Measurements from ENCODE around the gene EML6. TPM values are rescaled to one million over a fixed set of nuclear protein-coding genes. Genes with fewer than 3 reads are reported as not detected.

EML6 gene
- total RNA-seq, 1 experiment from 2014 or later, result 1.5 TPM

DNA sequence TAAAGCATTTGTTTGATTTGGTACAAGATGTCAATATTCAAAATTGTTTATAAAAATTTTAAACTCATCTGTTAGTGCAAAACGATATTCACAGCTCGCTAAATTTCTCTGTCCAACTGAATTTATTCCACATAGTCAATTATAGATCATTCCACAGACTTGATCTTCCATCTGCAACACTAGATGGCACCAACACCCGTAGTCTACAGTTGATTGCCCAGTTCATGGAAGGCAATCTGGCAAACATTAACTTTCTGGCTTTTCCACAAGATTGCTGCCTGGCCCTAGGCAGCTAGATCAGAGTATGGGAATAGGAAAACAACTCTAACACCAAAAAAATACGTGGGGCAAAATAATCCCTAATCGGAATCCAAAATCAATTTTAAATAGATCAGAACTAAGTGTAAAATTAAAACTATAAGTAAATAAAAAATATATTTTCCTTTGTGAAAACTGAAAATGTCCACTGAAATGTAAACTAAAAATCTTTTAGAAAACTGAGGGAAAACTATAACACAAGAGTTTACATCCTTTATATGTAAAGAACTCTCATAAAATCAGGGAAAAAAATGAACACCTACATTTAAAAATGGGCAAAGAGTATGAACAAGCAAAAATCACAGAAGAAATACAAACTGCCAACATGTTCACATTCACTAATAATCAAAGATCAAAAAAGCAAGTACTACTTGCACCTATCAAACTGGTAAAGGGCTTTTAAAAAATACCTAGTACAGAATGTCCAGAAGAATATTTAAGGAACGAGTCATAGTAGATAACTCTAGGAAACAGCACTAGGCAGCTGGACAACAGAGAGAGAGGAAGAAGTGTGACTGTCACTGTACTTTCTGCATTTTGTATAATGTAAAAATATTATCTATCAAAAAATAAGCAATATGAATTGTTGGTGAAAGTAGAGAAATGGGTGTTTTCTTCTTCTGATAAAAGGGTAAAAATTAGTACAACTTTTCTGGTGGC is 291.8 kb downstream of the EML6 start:
- Mint-ChIP-seq H3K27me3 (ENCODE audit: low read depth) (no peaks in the 10 kb centered on the region), H3K4me1 (peaks cover 51 to 66% of the 10 kb centered on the region in 2 experiments), H3K4me3 (no peak overlapping the region), H3K36me3 (ENCODE audit: insufficient read depth in 1 of 3, low read depth in 3 of 3) (peaks cover 0 to 11% (median 7%) of the 10 kb centered on the region in 3 experiments; a peak in 5 of 7 replicates), H3K9me3 (no peaks in the 10 kb centered on the region), H3K27ac (peak overlapping the region in 1 of 3 experiments; percentile 46; a peak in 2 of 7 replicates)
- Histone ChIP-seq H3K27ac (ENCODE audit: insufficient read length, low read depth, low read length) (no peak overlapping the region), H3K18ac (ENCODE audit: insufficient read length, low read depth, low read length) (no peak overlapping the region), H4K5ac (ENCODE audit: insufficient read length, low read depth, low read length) (no peak overlapping the region), H3K23ac (ENCODE audit: insufficient read length, low read depth, low read length) (no peak overlapping the region), H2BK5ac (ENCODE audit: insufficient read length, low read length) (no peak overlapping the region), H2BK20ac (ENCODE audit: low read depth, low read length, poor library complexity, severe bottlenecking) (no peak overlapping the region), H4K20me1 (ENCODE audit: control insufficient read depth, insufficient read depth, insufficient read length) (no peaks in the 10 kb centered on the region), H2AK5ac (ENCODE audit: insufficient read length, low read length) (no peak overlapping the region), H2BK12ac (ENCODE audit: insufficient read length, low read depth, low read length) (no peak overlapping the region), H3K23me2 (ENCODE audit: insufficient read length, low read depth, low read length, poor library complexity, severe bottlenecking) (no peaks in the 10 kb centered on the region), H3K4me1 (ENCODE audit: insufficient read depth, low read length) (peaks cover 5% of the 10 kb centered on the region; the same call in 1 of the 2 replicates), H3K14ac (ENCODE audit: insufficient read depth, low read length) (no peak overlapping the region), H3K79me2 (ENCODE audit: insufficient read depth, low read length) (peaks cover 39% of the 10 kb centered on the region; the same call in 1 of the 2 replicates), H3K79me1 (ENCODE audit: insufficient read depth, low read depth, low read length, poor library complexity, severe bottlenecking) (peaks cover 2% of the 10 kb centered on the region), H4K91ac (ENCODE audit: insufficient read length, low read depth, low read length) (no peak overlapping the region), H3K9ac (ENCODE audit: extremely low read depth, insufficient read length, low read length) (no peak overlapping the region), H3K4me2 (ENCODE audit: insufficient read depth, insufficient read length, low read length) (no peak overlapping the region), H3K27me3 (ENCODE audit: insufficient read depth, low read length) (no peaks in the 10 kb centered on the region), H2BK120ac (ENCODE audit: low read depth, low read length, poor library complexity, severe bottlenecking) (no peak overlapping the region), H2BK15ac (ENCODE audit: low read depth, low read length) (no peak overlapping the region), H3K4ac (ENCODE audit: low read depth, low read length) (no peak overlapping the region), H4K8ac (replicated peaks; ENCODE audit: insufficient read length, low read depth, low read length) (no peak overlapping the region), H3K9me3 (ENCODE audit: control insufficient read depth, low read depth, low read length) (no peaks in the 10 kb centered on the region), H3K56ac (ENCODE audit: insufficient read length, low read depth, low read length) (no peak overlapping the region), H2AFZ (ENCODE audit: low read length) (no peak overlapping the region), H3T11ph (ENCODE audit: low read length) (no peak overlapping the region)
- DNase-seq, result no peak
- TF ChIP-seq CTCF (conservative IDR thresholded peaks at IDR 0.05), result peak; percentile 70
- no CpG with 5 or more reads among the region's 6 CpGs for WGBS (ENCODE audit: extremely low coverage, insufficient read length, low lambda C conversion rate)
